ENCODE data around the gene ASNSD1.
"Not testable (repeated sequence)": the region's sequence is repeated elsewhere in the genome, so short reads cannot be mapped to it uniquely, and the experiment has no call there.

ASNSD1 gene

GRCh38 chr2:189696223-189696622, 35.0 kb downstream of the ASNSD1 start:
- no peak for DNase-seq

- DNase-seq, result no peak
These were observed 37.0 kb downstream of the ASNSD1 start for GRCh38 chr2:189698020-189698887.

- DNase-seq, result no peak
These were observed 39.4 kb downstream of the ASNSD1 start for GRCh38 chr2:189700681-189701080.

GRCh38 chr2:189702071-189702470, 40.8 kb downstream of the ASNSD1 start:
- DNase-seq, result no peak

GRCh38 chr2:189709501-189710221, 48.4 kb downstream of the ASNSD1 start:
- DNase-seq, result no peak

- DNase-seq, result not testable (repeated sequence)
These were observed 56.3 kb downstream of the ASNSD1 start for GRCh38 chr2:189717593-189717992.

- DNase-seq, result no peak
These were observed 58.3 kb downstream of the ASNSD1 start for GRCh38 chr2:189719571-189719970.

Measured in femur (tissue), 1 donor.